ENCODE data around the gene ZFYVE28. TPM values are rescaled to one million over a fixed set of nuclear protein-coding genes. Genes with fewer than 3 reads are reported as not detected.
"Not testable (repeated sequence)": the region's sequence is repeated elsewhere in the genome, so short reads cannot be mapped to it uniquely, and the experiment has no call there.

The ZFYVE28 gene
- total RNA-seq, 2 experiments from 2014 or later, result 3.8 to 4.6 TPM

GRCh38 chr4:2383220-2383631 lies 35.2 kb downstream of the ZFYVE28 start:
- H3K27me3 Mint-ChIP-seq, H3K9me3 Mint-ChIP-seq, H3K27ac Mint-ChIP-seq, H3K4me3 Mint-ChIP-seq, H3K36me3 Mint-ChIP-seq, H3K4me1 Mint-ChIP-seq, DNase-seq: not testable (repeated sequence)

DNA sequence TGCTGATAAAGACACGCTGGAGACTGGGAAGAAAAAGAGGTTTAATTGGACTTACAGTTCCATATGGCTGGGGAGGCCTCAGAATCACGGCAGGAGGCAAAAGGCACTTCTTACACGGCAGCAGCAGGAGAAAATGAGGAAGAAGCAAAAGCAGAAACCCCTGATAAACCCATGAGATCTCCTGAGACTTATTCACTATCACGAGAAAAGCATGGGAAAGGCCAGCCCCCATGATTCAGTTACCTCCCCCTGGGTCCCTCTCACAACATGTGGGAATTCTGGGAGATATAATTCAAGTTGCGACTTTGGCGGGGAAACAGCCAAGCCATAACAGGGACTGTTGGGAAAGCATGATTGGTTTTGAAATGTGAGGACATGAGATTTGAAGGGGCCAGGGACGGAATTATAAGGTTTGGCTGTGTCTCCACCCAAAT lies 35.7 kb downstream of the ZFYVE28 start:
- not testable (repeated sequence) for H3K27ac Mint-ChIP-seq

GRCh38 chr4:2380589-2380988 lies 37.9 kb downstream of the ZFYVE28 start:
- not testable (repeated sequence) for H3K27me3 Mint-ChIP-seq, DNase-seq, H3K27ac Mint-ChIP-seq, H3K9me3 Mint-ChIP-seq, H3K36me3 Mint-ChIP-seq, H3K4me3 Mint-ChIP-seq, H3K4me1 Mint-ChIP-seq

More for the DNA sequence above, 35.7 kb downstream of the ZFYVE28 start:
- DNase-seq, H3K4me3 Mint-ChIP-seq, H3K27me3 Mint-ChIP-seq, H3K36me3 Mint-ChIP-seq, H3K9me3 Mint-ChIP-seq, H3K4me1 Mint-ChIP-seq: not testable (repeated sequence)

GRCh38 chr4:2378898-2379297 lies 39.5 kb downstream of the ZFYVE28 start:
- Mint-ChIP-seq H3K36me3 (no peaks in the 10 kb centered on the region), H3K9me3 (no peaks in the 10 kb centered on the region), H3K4me1 (peaks cover 4% of the 10 kb centered on the region), H3K27me3 (no peaks in the 10 kb centered on the region), H3K4me3 (no peak overlapping the region), H3K27ac (no peak overlapping the region)
- DNase-seq, result no peak

GRCh38 chr4:2378401-2378800 lies 40.0 kb downstream of the ZFYVE28 start:
- peaks cover 3% of the 10 kb centered on the region for H3K4me1 Mint-ChIP-seq
- DNase-seq, result no peak
- H3K36me3 Mint-ChIP-seq, result no peaks in the 10 kb centered on the region
- H3K9me3 Mint-ChIP-seq, result no peaks in the 10 kb centered on the region
- no peaks in the 10 kb centered on the region for H3K27me3 Mint-ChIP-seq
- H3K4me3 Mint-ChIP-seq, result no peak overlapping the region
- H3K27ac Mint-ChIP-seq, result no peak overlapping the region

DNA sequence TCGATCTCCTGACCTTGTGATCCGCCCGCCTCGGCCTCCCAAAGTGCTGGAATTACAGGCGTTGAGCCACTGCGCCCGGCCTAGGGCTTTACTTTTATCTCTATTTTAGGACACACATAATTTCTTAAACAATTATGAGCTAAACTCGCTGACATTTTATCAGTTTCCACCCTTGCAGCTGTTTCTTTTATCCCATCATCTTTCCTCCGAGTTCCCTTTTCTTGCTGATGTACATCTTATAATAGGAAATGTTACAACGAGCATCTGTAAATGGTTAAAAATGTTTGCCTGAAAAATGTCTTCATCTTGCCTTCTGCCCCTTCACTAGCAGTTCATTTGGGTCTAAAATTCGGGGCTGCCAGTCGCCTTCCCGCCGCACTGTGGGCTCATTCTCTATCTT lies 41.2 kb downstream of the ZFYVE28 start:
- Mint-ChIP-seq H3K9me3 (no peaks in the 10 kb centered on the region), H3K4me3 (no peak overlapping the region), H3K27me3 (no peaks in the 10 kb centered on the region), H3K36me3 (no peaks in the 10 kb centered on the region), H3K27ac (no peak overlapping the region), H3K4me1 (no peaks in the 10 kb centered on the region)
- DNase-seq, result no peak

DNA sequence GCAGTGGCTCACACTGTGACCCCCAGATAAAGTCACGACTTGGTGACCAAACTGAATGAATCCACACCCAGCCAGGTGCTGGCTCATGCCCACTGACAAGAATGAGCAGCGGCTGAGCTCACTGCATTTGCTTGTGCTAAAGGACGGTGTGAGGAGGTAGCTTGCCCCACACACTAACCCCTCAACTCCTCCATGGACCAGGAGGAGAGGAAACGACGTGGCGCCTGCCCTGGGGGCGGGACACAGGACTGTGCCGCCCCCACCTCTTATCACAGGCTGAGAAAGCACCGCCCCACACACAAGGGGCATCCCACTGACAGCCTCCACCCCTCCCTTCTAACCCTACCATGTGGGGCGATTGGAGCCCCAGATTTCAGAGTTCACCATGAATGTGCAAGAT lies 43.0 kb downstream of the ZFYVE28 start:
- Mint-ChIP-seq H3K9me3 (no peaks in the 10 kb centered on the region), H3K27me3 (no peaks in the 10 kb centered on the region), H3K36me3 (no peaks in the 10 kb centered on the region), H3K4me1 (no peaks in the 10 kb centered on the region), H3K4me3 (no peak overlapping the region), H3K27ac (no peak overlapping the region)
- no peak for DNase-seq

DNA sequence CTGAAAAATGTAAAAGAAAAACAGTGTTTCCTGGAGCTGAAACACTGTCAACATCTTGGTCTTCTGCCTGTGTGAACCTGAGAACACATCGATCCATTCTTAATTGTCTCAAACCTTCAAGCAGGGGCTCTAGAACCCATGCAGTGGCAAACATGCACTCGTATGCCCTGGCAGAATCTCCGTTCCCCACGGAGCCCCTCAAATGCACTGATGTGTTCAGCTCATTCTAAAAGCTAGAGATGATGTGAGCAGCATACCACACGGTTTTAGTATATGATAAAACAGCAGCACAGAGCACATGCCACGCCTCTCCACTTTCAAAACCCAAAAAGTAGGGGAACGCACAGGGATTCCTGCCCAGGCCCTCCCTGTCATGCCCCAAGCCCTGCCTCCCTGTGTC lies 44.9 kb downstream of the ZFYVE28 start:
- no peaks in the 10 kb centered on the region for H3K27me3 Mint-ChIP-seq
- DNase-seq, result no peak
- no peaks in the 10 kb centered on the region for H3K36me3 Mint-ChIP-seq
- H3K9me3 Mint-ChIP-seq, result peaks cover 3% of the 10 kb centered on the region
- H3K4me1 Mint-ChIP-seq, result no peaks in the 10 kb centered on the region
- no peak overlapping the region for H3K27ac Mint-ChIP-seq
- H3K4me3 Mint-ChIP-seq, result no peak overlapping the region

GRCh38 chr4:2372488-2373030 lies 45.9 kb downstream of the ZFYVE28 start:
- Mint-ChIP-seq H3K27ac (no peak overlapping the region), H3K4me1 (no peaks in the 10 kb centered on the region), H3K4me3 (no peak overlapping the region), H3K36me3 (no peaks in the 10 kb centered on the region), H3K9me3 (peaks cover 3% of the 10 kb centered on the region), H3K27me3 (no peaks in the 10 kb centered on the region)
- no peak for DNase-seq

GRCh38 chr4:2371765-2372487 lies 46.5 kb downstream of the ZFYVE28 start:
- no peaks in the 10 kb centered on the region for H3K27me3 Mint-ChIP-seq
- no peak overlapping the region for H3K27ac Mint-ChIP-seq
- H3K36me3 Mint-ChIP-seq, result no peaks in the 10 kb centered on the region
- no peak for DNase-seq
- H3K4me1 Mint-ChIP-seq, result no peaks in the 10 kb centered on the region
- H3K4me3 Mint-ChIP-seq, result no peak overlapping the region
- peaks cover 3% of the 10 kb centered on the region for H3K9me3 Mint-ChIP-seq

DNA sequence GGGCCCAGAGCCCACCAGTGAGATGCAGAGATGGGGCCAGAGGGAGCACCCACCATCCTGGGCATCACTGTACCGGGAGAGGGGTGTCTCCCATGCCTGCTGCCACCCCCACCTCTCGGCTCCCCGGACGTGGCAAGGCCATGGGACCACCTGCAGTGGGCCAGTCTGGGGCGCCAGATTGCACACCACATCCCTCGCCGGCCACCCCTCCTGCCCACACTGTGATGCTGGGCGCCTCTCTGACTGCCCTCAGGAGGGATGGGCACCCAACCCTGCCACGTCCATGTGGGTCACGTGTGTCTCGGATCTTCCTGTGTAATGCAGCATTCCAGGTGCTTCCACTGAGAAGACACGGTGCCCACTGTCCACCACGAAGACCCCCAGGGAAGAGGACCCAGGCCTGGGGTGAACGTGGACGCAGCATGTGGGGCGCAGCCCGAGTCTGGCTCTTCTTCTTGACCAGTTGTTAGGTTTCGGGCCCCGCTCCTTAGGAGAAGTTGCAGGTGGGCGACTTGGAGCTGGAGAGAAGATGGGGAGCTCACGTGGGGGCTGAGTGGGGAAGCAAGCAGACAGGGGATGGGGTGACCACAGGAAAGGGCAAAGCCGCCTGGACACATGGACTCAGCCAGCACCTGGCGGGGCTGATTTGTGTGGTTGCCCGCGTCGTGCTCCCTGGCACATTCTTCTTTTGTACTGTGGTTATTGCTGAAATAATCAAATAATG lies 47.7 kb downstream of the ZFYVE28 start:
- Mint-ChIP-seq H3K4me1 (no peaks in the 10 kb centered on the region), H3K27me3 (no peaks in the 10 kb centered on the region), H3K36me3 (no peaks in the 10 kb centered on the region), H3K9me3 (peaks cover 3% of the 10 kb centered on the region), H3K27ac (no peak overlapping the region), H3K4me3 (no peak overlapping the region)
- DNase-seq, result no peak

GRCh38 chr4:2368746-2369437 lies 49.6 kb downstream of the ZFYVE28 start:
- no peak overlapping the region for H3K4me3 Mint-ChIP-seq
- no peaks in the 10 kb centered on the region for H3K27me3 Mint-ChIP-seq
- peaks cover 4% of the 10 kb centered on the region for H3K4me1 Mint-ChIP-seq
- no peak overlapping the region for H3K27ac Mint-ChIP-seq
- H3K9me3 Mint-ChIP-seq, result peaks cover 3% of the 10 kb centered on the region
- no peaks in the 10 kb centered on the region for H3K36me3 Mint-ChIP-seq
- no peak for DNase-seq

DNA sequence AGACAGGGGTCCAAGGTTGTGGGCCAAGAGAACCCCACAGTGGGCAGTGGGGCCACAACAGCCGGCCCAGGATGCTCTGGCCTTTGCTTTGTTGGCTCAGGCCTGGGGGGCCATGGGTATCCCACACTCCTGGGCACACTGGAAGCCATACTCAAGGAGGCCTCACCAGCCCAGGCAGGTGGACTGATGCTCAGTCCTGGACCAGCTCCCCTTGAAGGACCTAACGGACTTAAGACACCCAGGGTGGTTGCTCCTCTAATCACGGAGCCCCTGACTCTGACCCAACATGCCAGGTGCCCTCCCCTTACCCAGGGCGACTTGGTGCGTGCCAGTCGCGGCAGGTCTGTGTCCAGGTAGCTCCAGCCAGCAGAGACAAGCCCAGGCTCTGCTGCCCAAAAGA lies 50.8 kb downstream of the ZFYVE28 start:
- H3K36me3 Mint-ChIP-seq, result no peaks in the 10 kb centered on the region
- H3K9me3 Mint-ChIP-seq, result peaks cover 3% of the 10 kb centered on the region
- no peak for DNase-seq
- H3K4me3 Mint-ChIP-seq, result no peak overlapping the region
- peaks cover 7% of the 10 kb centered on the region for H3K4me1 Mint-ChIP-seq
- no peaks in the 10 kb centered on the region for H3K27me3 Mint-ChIP-seq
- H3K27ac Mint-ChIP-seq, result no peak overlapping the region

DNA sequence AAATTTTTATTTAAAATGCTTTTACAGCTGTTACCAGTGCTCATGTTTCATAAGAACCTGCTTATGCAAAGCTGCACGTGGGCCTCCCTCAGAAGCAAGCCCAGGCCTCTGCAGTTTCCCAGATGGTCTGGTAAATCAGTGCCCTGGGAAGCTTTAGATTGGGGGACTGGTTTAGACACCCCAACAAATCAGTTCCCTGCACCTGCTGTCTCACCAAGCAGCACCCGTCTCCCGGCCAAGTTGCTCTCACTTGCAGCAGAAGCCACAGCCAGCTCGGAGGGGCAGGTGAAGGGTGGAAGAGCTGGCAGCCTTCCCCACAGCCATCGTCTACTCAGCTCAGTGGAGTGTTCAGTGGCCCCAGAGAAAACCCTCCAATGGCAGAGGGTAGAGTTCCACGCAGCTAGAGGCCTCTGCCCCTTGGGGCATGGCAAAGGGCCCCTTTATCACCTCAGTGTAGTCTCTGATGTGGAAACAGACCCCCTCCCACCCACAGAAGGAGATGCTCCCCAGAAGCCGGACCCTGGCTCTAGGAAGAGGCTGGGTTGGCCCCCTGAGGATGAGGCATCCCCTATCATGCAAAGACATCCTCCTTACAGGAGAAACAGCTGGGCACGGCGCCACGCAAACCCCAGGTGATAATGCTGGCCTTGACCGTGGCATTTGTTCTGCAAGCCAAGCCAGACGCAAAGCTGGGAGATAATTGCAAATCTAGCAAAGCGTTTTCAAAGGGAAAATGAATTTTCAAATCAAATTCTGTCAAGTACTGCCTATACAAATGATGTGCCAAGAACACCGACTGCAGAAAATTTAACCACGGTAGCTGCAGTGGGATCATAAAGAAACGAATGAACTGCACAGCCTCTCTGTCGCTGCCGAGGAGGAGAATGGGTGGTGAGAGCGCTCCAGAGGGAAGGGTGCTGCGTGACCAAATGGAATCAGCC lies 51.9 kb downstream of the ZFYVE28 start:
- no peaks in the 10 kb centered on the region for H3K36me3 Mint-ChIP-seq
- no peak for DNase-seq
- H3K4me3 Mint-ChIP-seq, result no peak overlapping the region
- no peak overlapping the region for H3K27ac Mint-ChIP-seq
- no peaks in the 10 kb centered on the region for H3K27me3 Mint-ChIP-seq
- peaks cover 10% of the 10 kb centered on the region for H3K4me1 Mint-ChIP-seq
- H3K9me3 Mint-ChIP-seq, result peaks cover 3% of the 10 kb centered on the region

Data from activated naive CD8-positive, alpha-beta T cell treated with anti-CD3 and anti-CD28 coated beads for 36 hours (primary cell).